Neural crest cell (in vitro differentiated cells): Measurements from ENCODE around the gene DNAJC15. TPM values are rescaled to one million over a fixed set of nuclear protein-coding genes. Genes with fewer than 3 reads are reported as not detected.
"Not testable (repeated sequence)": the region's sequence is repeated elsewhere in the genome, so short reads cannot be mapped to it uniquely, and the experiment has no call there.

Source experiments
- DNase-seq: peaks from one replicate; pipeline ENCODE4 v3.0.0; 2021; ENCODE audit warnings: low read depth, mixed read lengths, low spot score
- H3K27ac Mint-ChIP-seq: one replicate; pipeline ENCODE4 v1.8.0; 2021; ENCODE audit warnings: mild to moderate bottlenecking, mixed read lengths; ENCODE audit not compliant: unreplicated experiment
- H3K27me3 Mint-ChIP-seq: 2 replicates; pipeline ENCODE4 v1.8.0; 2021; ENCODE audit warnings: low read depth, mild to moderate bottlenecking, mixed read lengths
- H3K36me3 Mint-ChIP-seq: 2 replicates; pipeline ENCODE4 v1.8.0; 2021; ENCODE audit warnings: low read depth, mild to moderate bottlenecking, mixed read lengths
- H3K4me1 Mint-ChIP-seq: 2 replicates; pipeline ENCODE4 v1.8.0; 2021; ENCODE audit warnings: mixed read lengths
- H3K4me3 Mint-ChIP-seq: one replicate; pipeline ENCODE4 v1.8.0; 2021; ENCODE audit warnings: mild to moderate bottlenecking, mixed read lengths
- H3K9me3 Mint-ChIP-seq: 2 replicates; pipeline ENCODE4 v1.8.0; 2021; ENCODE audit warnings: mixed read lengths
- CTCF ChIP-seq: fragments of 200-600 bp; sonication (generic); conservative IDR thresholded peaks from 2 replicates; pipeline ENCODE4 v1.5.0; 2021; ENCODE audit warnings: antibody characterized with exemption, mild to moderate bottlenecking
- total RNA-seq: library from RNA; stranded (reverse); gene quantifications from 2 replicates; pipeline ENCODE4 v1.2.1, GENCODE V29; 2021

The DNAJC15 gene
- total RNA-seq, 1 donor from 2014 or later: 14.7 TPM

- no peak for TF ChIP-seq CTCF
- H3K4me1 Mint-ChIP-seq: peaks cover 36% of the 10 kb centered on the region
Measured at GRCh38 chr13:43039966-43040365, 16.6 kb downstream of the DNAJC15 start.

GRCh38 chr13:43040581-43041368 is 17.4 kb downstream of the DNAJC15 start:
- not testable (repeated sequence) for H3K9me3 Mint-ChIP-seq, H3K27ac Mint-ChIP-seq, DNase-seq, H3K4me3 Mint-ChIP-seq, H3K36me3 Mint-ChIP-seq, H3K27me3 Mint-ChIP-seq
- peaks cover 37% of the 10 kb centered on the region for H3K4me1 Mint-ChIP-seq

More at GRCh38 chr13:43039966-43040365, 16.6 kb downstream of the DNAJC15 start:
- Mint-ChIP-seq H3K4me3 (no peak overlapping the region), H3K36me3 (peaks cover 8% of the 10 kb centered on the region), H3K27ac (no peak overlapping the region), H3K27me3 (no peaks in the 10 kb centered on the region), H3K9me3 (peaks cover 3% of the 10 kb centered on the region)
- DNase-seq: no peak

- Mint-ChIP-seq H3K9me3 (peaks cover 3% of the 10 kb centered on the region), H3K4me1 (peaks cover 40% of the 10 kb centered on the region), H3K27ac (no peak overlapping the region), H3K27me3 (no peaks in the 10 kb centered on the region), H3K36me3 (peaks cover 10% of the 10 kb centered on the region), H3K4me3 (no peak overlapping the region)
- TF ChIP-seq CTCF: no peak
- DNase-seq: no peak
Measured at GRCh38 chr13:43041369-43041921, 18.1 kb downstream of the DNAJC15 start.

- Mint-ChIP-seq H3K27me3 (no peaks in the 10 kb centered on the region), H3K4me1 (peaks cover 40% of the 10 kb centered on the region), H3K27ac (no peak overlapping the region), H3K9me3 (peaks cover 3% of the 10 kb centered on the region), H3K4me3 (no peak overlapping the region), H3K36me3 (peaks cover 10% of the 10 kb centered on the region)
- no peak for TF ChIP-seq CTCF
- DNase-seq: no peak
Measured at GRCh38 chr13:43042410-43042921, 19.1 kb downstream of the DNAJC15 start.

- H3K27me3 Mint-ChIP-seq: no peaks in the 10 kb centered on the region
- peaks cover 3% of the 10 kb centered on the region for H3K9me3 Mint-ChIP-seq
- H3K36me3 Mint-ChIP-seq: peaks cover 8% of the 10 kb centered on the region
- peak overlapping the region; percentile 13 for H3K27ac Mint-ChIP-seq
- no peak for DNase-seq
- H3K4me1 Mint-ChIP-seq: peaks cover 40% of the 10 kb centered on the region
- no peak for TF ChIP-seq CTCF
- peak overlapping the region; percentile 3 for H3K4me3 Mint-ChIP-seq
Measured at GRCh38 chr13:43044720-43045301, 21.4 kb downstream of the DNAJC15 start.

- H3K27ac Mint-ChIP-seq: peak overlapping the region; percentile 5
- DNase-seq, H3K4me3 Mint-ChIP-seq: not testable (repeated sequence)
Measured at GRCh38 chr13:43045302-43045773, 22.0 kb downstream of the DNAJC15 start.

More at GRCh38 chr13:43045302-43045773, 22.0 kb downstream of the DNAJC15 start:
- H3K4me1 Mint-ChIP-seq: peaks cover 36% of the 10 kb centered on the region
- not testable (repeated sequence) for H3K9me3 Mint-ChIP-seq, H3K27me3 Mint-ChIP-seq, H3K36me3 Mint-ChIP-seq
